Mesenteric fat pad (tissue), 1 donor: ENCODE measurements around the gene TOP3A. TPM values are rescaled to one million over a fixed set of nuclear protein-coding genes. Genes with fewer than 3 reads are reported as not detected.

Source experiments
- DNase-seq: peaks from one replicate; pipeline ENCODE4 v3.0.0-alpha.2; 2020; ENCODE audit warnings: low spot score
- total RNA-seq: library from RNA; stranded (reverse); fragmentation: NEBNext Ultra II Directional; extraction: Animal tissue kit (Norgen Biotek cat#: 25700); gene quantifications from one replicate; pipeline ENCODE4 v1.2.1, GENCODE V29; 2021
- donor health status: DM: yes; HTN: yes; CAD: no.

The TOP3A gene
- total RNA-seq, 1 donor from 2014 or later, result 34.1 TPM

GRCh38 chr17:18253947-18254821 is 60.6 kb downstream of the TOP3A start:
- DNase-seq, result no peak

- no peak for DNase-seq
These were observed 61.5 kb downstream of the TOP3A start for GRCh38 chr17:18253187-18253884.

GRCh38 chr17:18252160-18252559 is 62.6 kb downstream of the TOP3A start:
- no peak for DNase-seq

- no peak for DNase-seq
These were observed 63.6 kb downstream of the TOP3A start for GRCh38 chr17:18251204-18251603.

DNA sequence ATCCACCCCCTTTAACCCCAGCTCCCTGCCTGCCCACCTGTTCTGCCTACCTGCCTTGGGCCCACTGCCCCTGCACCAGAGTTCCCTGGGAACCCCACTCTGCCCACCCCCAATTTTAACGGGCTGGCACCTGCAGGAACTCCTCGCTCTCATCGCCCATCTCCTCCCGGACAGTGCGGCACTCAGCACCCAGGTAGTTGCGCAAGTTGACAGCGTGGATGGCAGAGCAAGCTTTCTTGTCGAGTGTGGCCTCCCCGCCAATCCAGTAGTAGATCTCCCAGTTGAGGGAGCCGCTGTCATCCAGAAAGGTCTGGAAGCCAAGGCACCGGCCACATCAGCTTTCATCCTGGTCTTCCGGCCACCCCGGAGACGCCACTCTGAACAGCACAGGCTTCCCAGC is 64.1 kb downstream of the TOP3A start:
- DNase-seq, result no peak

GRCh38 chr17:18250259-18250658 is 64.5 kb downstream of the TOP3A start:
- DNase-seq, result no peak

GRCh38 chr17:18248811-18249210 is 66.0 kb downstream of the TOP3A start:
- no peak for DNase-seq

GRCh38 chr17:18248300-18248731 is 66.5 kb downstream of the TOP3A start:
- no peak for DNase-seq

GRCh38 chr17:18247613-18248001 is 67.2 kb downstream of the TOP3A start:
- DNase-seq, result no peak

- no peak for DNase-seq
These were observed 67.7 kb downstream of the TOP3A start for GRCh38 chr17:18246880-18247612.

- DNase-seq, result no peak
These were observed 68.6 kb downstream of the TOP3A start for GRCh38 chr17:18246109-18246725.

DNA sequence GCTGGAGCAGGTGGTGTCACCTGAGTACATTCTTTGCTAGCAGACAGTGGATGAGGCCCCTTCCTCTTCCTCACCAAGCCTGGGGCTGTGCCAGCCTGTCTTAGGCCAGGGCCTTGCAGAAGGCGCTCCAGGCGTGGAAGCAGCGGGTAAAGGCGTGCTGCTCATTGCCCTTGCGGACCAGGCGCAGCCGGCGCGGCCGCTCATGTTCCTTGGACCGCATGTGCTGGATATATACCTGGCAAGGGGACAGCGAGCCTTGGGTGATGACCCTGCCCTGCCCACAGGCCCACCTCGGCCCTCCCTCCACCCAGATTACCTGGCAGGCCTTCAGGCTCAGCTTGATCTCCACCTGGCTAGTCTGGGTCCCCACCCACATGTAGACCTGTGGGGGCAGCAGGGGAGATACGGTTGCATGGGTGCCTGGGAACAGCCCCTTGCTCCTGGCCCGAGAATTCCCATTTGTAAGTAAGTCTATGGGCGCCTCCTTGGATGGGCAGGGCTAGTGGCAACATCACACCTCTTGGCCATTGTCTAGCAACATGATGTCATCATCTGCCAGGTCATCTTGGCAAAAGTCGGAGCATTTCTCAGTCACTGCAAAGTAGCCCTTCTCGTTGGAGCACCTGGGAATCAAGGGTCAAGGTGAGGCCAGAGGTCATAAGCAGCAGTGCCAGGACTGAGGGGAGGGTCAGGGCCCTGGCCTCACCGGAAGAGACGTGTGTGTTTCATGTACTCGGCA is 69.6 kb downstream of the TOP3A start:
- no peak for DNase-seq

- no peak for DNase-seq
These were observed 73.4 kb downstream of the TOP3A start for GRCh38 chr17:18241229-18241871.

DNA sequence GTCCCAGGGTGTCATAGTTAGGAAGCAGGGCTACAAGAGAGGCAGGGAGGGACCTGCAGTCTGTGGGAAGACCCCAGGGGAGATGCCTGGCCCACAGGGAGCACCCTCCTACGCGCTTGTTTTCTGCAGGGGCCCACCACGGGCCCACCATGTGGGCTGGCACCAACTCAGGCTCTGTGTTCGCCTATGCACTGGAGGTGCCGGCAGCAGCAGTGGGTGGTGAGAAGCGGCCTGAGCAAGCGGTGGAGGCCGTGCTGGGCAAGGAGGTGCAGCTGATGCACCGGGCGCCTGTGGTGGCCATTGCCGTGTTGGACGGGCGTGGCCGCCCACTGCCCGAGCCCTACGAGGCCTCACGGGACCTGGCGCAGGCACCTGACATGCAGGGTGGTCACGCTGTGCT is 74.3 kb downstream of the TOP3A start:
- no peak for DNase-seq

DNA sequence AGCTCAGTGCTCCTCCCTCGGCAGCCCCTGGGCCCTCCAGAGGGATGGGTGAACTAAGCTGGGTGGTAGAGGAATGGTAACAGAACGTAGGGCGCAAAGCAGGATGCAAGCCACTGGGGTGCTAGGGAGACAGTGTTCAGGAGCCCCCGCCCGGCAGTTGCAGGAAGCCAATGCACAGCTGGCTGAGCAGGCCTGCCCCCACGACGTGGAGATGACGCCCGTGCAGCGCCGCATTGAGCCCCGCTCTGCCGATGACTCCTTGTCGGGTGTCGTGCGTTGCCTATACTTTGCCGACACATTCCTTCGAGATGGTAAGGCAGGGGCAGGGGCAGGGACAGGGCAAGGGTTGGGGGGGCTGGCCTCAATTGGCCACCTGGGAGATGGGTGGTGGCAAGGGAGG is 76.5 kb downstream of the TOP3A start:
- DNase-seq, result no peak

GRCh38 chr17:18237461-18237860 is 77.3 kb downstream of the TOP3A start:
- DNase-seq, result no peak

- no peak for DNase-seq
These were observed 78.3 kb downstream of the TOP3A start for GRCh38 chr17:18236494-18236893.

DNA sequence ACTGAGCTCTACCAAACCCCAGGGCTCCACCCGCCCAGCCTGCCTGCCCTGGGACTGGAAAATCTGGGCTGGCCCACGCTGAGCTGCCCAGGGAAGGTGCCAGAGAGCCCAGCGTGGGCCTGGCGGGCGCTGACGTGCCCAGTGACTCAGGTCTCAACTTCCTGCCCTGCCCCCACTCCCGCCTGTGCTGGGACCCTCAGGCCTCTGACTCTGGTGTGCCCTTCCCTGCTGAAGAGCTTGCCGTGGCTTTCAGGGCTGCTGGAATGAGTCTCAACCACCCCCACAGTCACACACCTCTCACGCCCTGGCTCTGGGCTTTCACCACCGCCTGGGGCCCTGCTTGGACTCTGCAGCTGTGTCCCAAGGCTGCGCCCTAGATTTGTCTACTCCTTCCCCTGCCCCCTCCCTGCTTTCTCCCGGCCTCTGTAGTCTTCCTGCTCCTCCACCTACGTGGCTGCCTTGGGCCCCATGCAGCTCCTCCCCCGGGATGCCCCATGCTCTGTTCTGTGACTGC is 79.0 kb downstream of the TOP3A start:
- DNase-seq, result no peak

DNA sequence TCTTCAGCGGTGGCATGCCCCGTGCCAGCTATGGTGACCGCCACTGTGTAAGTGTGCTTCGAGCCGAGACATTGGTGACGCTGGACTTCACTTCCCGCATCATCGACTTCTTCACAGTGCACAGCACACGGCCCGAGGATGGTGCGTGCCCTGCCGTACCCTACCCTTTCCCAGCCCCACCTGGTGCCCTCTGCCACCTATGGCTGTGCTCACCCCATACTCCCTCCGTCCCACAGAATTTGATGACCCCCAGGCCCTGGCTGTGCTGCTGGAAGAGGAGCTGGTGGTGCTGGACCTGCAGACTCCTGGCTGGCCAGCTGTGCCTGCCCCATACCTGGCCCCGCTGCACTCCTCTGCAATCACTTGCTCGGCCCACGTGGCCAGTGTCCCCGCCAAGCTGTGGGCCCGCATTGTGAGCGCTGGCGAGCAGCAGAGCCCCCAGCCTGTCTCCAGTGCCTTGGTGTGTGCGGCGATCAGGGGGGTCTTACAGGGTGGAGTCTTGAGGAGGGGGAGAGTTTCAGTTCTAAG is 79.9 kb downstream of the TOP3A start:
- no peak for DNase-seq
